Measurements from ENCODE around the gene GALNT9.

GALNT9 gene

DNA sequence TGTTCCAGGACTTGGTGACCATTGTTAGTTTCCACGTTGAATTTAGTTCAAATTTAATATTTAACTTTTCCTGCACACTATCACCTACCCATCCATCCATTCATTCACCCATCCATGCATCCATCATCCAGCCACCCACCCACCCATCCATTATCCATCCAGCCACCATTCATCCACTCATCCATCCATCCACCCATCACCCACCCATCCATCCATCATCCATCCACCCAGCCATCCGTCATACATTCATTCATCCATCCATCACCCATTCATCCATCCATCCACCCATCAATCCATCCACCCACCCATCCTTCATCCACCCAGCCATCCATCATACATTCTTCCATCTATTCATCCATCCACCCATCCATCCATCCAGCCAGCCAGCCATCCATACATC, 163.3 kb downstream of the GALNT9 start:
- DNase-seq, result no peak

DNA sequence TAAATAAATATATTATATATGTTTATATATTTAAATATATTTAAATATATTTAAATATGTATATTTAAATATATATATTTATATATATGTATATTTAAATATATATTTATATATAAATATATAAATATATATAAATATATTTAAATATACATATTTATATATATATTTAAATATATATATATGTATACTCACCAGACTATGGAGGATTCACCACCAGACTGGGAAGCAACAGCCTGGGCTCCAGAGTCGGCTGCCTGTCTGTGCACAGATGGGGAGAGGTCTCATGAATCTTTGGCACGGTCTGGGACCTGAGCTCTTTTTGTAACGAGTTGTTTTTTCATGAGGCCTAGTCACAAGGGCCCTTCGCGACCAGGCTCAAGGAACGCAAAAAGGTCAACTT, 163.8 kb downstream of the GALNT9 start:
- no peak for DNase-seq

DNA sequence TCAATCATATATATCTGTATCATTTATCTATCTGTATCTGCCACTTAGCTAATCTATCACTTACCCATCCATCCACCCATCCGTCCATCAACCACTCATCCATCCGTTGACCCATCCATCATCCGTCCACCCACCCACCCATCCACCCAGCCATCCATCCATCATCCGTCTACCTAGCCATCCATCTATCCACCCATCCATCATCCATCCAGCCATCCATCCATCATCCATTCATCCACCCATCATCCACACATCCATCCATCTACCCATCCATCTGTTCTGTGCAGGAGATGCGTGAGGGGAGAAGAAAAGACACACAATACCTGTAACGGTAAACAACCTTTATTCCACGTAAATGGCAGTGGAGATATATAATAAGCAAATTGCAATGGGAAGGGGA, 165.0 kb downstream of the GALNT9 start:
- no peak for DNase-seq

DNA sequence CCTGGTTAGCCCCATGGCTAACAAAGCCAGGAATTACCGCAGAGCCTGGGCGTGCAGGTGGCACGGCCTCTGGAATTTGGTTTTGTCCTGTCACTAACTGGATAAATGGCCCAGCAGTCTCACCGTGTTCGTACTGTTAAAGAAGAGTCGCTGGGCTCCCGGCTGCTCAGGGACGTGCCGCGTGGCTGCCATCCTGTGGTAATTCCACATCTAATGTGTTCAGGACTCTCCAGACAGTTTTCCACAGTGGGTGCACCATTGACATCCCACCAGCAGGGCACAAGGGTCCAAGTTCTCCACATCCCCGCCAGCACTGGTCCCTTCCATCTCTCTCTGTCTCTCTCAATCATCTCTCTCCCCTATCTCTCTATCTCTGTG, 165.5 kb downstream of the GALNT9 start:
- no peak for DNase-seq

DNA sequence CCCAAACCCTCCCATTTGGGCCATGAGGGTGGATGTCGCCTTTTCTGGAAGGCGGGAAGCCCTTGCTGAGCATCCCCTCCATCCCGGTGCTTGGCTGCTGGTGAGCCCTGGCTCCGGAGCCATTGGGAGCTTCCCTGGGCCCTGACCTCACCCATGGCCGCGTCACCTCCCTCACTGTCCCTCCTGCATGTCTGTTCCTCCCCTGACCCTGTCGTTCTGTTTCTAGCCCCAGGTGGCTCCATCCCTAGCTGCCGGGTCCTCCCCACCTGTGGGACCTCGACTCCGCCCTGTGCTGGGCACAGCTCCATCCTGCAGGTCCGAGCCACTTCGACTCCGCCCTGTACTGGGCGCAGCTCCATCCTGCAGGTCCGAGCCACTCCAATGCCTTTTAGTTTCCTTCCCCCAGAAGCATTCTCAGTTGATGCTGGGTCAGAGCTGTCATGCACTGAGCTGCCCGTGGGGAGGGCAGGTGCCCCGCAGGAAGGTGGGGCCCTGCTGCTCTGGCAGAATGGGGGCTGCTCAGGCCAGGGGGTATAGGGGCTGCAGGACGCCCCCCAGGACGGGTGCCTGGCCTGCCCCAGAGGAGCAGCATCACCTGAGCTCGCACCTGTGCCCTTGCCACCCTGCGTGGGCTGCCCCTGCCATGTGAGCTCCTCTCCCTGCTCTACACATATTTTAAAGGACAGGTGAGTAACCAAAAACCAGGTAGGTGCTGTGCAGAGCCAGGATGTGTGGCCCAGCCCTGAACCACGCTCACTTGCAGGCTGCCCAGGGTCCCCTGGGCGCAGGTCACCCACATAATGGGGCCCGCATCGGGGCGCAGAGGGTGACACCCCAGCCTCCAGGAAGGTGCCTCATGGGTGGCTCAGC, 166.1 kb downstream of the GALNT9 start:
- DNase-seq, result no peak

DNA sequence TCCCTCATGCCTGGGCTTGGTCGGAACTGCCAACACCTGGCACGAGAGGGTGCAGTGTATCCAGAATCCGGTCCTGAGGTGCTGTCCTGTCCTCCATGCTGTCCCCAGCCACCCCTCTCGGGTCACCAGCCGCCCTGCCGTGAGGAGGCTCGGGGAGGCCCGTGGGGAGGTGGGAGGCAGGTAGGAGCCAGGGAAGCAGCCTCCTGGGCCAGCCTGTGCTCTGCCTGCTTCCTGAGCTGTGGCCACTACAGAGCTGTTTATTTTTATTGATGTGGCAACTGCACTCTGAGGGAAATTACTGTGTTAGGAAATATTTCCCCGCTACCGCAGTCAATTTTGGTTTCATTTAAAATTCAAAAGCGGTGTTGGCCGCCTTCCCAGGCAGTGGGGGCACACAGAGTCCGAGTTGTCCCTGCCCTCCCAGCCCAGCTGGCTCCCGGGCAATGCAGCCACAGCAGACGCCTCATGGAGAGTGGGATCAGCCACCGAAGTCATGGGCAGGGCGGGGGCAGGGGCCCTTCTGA, 166.8 kb downstream of the GALNT9 start:
- no peak for DNase-seq

DNA sequence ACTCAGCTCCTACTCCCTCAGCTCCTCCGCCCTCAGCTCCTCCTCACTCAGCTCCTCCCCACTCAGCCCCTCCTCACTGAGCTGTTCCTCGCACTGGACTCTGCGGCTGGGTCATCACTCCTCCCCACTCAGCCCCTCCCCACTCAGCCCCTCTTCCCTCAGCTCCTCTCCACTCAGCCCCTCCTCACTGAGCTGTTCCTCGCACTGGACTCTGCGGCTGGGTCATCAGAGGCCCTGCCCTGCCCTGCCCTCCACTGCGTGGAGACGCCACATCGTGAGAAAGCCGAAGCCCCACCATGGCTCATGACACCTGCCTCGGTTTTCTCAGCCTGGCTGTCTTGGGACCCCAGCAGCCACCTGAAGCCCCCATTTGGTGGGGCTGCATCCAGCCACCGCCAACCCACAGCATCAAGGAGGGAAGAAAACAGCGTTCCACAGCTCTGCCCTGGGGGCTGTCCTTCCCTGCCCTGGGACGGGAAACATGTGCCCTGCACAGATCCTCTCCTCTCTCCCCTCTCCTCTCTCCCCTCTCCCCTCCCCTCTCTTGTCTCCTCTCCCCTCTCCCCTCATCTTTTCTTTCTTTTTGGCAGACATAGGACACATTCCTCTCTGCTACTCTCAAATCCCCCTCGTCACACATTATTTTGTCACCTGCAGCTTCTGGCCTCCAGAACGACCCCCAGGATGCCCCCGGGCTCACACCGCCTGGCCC, 167.4 kb downstream of the GALNT9 start:
- DNase-seq, result no peak

DNA sequence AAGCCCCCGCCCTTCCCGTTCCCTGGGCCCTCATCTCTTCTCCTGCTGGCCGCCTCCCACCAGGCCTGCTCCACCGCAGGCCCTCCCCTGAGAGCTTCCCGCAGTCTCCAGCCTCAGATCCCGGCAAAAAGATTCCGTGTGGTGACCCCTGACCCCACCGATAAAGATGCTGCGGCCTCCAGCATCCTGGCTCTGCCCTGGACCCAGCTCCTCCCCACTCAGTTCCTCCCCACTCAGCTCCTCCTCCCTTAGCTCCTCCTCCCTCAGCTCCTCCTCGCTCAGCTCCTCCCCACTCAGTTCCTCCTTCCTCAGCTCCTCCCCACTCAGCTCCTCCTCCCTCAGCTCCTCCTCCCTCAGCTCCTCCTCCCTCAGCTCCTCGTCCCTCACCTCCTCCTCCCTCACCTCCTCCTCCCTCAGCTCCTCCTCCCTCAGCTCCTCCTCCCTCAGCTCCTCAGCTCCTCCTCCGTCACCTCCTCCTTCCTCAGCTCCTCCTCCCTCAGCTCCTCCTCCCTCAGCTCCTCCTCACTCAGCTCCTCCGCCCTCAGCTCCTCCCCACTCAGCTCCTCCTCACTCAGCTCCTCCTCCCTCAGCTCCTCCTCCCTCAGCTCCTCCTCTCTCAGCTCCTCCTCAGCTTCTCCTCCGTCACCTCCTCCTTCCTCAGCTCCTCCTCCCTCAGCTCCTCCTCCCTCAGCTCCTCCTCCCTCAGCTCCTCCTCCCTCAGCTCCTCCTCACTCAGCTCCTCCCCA, 168.2 kb downstream of the GALNT9 start:
- no peak for DNase-seq

DNA sequence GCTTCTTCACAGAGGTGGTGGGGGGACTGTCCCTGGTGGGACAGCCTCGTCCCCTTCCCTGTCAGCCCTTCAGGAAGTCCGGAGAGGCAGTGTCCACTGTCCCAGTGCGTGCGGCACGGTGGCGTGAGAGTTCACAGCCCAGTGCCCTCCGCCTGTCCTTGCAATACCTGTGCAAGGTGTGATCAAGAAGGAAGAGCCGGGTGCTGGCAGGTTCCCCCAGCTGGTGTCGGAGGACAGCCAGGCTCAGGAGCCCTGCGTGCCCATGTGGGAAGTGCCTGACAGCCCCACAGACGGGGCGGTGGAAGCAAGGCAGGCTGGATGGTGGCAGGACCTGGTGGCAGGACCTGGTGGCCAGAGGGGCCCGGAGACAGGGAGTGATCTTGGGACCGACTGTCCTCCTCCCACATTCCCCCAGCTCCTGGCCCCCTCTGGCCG, 168.8 kb downstream of the GALNT9 start:
- no peak for DNase-seq

DNA sequence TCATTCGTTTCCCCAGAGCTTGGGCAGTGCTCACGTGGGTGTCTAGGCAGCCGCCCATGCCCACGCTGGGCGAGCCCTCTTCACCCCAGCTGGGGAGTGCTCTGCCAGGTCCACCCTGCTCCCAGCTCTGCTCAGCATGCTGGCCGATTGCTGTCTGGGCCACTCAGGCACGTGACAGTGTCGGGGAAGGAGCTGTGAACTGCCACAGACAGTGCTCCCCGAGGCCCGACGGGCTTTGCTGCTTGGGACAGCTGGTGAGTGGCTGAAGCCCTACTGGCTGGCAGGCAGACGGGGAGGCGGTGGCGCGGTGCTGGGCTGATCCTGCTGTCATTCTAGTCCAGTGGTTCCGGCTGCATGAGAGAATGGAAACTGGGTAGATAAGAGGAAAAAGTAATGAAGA, 169.4 kb downstream of the GALNT9 start:
- DNase-seq, result no peak

DNA sequence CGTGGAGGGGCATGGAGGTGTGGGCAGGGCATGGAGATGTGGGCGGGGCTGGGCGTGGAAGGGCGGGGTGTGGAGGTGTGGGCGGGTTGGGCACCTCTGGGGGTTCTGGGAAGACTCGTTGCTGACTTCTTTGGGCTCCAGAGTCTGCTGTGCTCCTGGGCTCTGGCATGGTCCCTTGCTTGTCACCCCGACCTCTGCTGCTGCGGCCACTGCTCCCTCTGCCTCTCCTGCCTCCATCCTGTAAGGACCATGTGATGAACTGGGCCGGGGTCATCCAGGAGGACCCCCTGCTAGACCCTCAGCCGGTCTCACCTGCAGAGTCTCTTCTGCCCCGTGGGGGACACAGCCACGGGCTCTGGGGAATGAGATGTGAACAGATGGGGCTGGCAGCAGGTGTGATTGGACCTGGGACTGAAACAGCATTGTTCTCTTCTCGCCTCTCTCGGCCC, 169.8 kb downstream of the GALNT9 start:
- no peak for DNase-seq

DNA sequence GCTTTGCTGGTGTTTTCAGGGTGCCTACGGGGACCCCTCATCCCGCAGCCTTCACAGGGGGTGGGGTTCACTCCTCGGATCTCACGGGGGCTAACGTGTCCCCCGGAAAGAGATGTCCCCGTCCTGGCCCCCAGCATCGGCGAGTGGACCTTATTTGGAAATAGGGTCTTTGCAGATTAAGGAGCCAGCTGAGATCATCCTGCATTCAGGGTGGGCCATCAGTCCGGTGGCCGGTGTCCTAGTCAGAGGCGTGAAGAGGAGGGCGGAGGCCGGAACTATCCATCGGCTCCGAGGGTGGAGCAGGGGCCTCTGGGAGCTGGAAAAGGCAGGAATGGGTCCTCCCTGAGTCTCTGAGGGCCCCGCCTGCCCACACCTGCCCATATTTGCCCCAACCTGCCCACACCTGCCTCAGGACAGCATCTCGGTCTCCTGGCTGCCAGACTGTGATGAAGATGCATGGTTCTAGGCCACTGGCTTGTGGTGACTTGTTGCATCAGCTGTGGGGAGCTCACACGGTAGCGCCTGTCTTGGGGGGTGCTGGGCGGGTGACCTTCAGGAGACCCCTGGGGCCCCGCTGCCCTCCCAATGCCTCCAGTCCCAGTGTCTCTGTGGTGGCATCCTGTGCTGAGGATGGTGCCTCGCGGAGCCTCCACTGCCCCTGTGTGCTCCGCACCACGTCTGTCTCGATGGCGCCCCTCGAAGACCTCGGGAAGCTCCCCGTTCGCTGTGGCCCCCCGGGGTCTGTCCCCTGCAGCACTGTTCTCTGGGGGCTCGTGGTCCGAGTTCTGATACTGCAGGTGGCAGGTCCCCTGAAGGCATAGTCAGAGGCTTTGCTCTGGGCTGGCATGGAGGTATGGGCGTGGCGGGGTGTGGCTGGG, 170.5 kb downstream of the GALNT9 start:
- DNase-seq, result no peak

DNA sequence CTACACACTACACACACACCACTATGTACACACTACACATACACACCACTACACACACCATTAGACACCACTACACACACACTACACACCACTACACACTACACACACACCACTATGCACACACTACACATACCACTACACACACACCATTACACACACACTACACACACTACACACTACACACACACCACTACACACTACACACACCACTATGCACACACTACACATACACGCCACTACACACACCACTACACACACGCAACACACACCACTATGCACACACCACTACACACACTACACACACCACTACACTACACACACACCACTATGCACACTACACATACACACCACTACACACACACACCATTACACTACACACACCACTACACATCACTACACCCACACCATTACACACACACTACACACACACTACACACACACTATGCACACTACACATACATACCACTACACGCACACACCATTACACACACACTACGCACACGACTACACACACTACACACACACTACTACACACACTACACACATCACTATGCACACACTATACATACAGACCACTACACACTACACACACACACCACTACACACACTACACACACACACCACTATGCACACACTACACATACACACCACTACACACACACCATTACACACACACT, 171.5 kb downstream of the GALNT9 start:
- DNase-seq, result no peak

DNA sequence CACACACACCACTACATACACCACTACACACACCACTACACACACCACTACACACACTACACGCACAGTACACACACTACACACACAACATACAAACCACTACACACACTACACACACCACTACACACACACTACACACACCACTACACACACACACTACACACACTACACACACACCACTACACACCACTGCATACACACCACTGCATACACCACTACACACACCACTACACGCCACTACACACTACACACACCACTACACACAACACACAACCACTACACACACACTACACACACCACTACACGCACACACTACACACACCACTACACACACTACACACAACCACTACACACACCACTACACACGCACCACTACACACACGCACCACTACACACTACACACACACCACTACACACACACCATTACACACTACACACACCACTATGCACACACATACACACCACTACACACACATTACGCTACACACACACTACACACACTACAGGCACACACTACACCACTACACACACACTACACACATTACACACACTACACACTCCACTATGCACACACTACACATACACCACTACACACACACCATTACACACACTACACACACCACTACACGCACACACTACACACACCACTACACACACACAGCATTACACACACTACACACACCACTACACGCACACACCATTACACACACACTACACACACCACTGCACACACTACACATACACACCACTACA, 172.6 kb downstream of the GALNT9 start:
- DNase-seq, result no peak

DNA sequence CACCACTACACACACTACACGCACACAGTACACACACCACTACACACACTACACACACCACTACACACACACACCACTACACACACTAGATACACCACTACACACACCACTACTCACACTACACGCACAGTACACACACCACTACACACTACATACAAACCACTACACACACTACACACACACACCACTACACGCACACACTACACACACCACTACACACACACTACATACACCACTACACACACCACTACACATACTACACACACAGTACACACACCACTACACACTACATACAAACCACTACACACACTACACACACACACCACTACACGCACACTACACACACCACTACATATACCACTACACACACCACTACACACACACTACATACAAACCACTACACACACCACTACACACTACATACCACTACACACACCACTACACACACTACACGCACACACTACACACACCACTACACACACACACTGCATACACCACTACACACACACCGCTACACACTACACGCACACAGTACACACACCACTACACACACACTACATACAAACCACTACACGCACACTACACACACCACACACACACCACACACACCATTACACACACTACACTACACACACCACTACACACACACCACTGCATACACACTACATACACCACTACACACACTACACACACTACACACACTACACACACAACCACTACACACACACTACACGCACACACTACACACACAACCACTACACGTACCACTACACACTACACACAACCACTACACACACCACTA, 173.4 kb downstream of the GALNT9 start:
- DNase-seq, result no peak

DNA sequence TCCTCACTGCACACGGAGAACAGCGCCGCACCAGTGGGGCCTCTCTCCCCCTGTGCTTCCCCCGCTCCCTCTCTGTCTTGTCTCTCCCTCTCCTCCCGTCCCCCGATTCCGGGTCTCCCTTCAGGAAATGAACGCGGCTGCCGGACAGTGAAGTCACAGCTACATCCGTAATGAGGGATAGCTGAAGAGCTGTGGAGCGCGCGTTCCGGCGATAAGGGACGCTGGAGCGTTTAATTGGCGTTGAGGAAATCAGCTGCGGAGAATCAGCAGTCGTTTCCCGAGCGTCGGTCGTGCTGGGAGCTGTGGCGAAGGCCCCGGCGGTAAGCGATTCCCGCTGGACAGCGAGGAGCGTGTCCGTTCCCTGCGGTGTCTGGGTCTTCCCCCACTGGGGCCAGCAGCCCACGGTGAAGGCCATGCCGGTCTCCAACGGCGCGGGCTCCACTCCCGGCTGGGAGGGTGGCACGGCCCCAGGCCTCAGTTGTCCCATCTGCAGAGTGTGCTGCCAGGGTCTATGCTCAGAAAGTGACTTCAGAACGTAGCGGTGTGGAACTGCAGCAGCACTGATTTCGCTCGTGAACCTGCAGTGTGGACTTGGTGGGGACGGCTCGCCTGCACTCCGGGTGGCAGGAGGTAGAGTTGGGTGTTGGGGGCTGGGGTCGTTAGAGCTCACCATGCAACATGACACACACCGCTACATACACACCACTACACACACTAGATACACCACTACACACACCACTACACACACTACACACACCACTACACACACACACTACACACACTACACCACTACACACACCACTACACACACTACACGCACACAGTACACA, 174.2 kb downstream of the GALNT9 start:
- no peak for DNase-seq

DNA sequence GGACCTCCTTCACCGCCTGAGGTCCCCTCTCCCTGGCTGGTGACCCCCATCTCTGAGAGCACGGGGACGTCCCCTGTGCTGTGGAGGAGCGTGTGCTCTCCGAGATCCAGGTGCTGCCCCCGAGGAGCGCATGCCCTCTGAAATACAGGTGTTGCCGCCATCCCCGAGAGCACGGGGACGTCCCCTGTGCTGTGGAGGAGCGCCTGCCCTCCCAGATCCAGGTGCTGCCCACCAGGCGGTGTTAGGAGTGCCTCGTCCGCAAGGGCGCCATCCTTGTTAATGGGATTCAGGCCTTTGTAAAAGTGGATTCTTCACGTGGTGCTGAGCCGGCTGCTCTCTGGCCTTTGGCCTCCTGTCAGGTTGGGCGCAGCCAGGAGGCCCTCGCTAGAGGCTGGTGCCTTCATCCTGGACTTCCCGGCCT, 175.0 kb downstream of the GALNT9 start:
- no peak for DNase-seq

DNA sequence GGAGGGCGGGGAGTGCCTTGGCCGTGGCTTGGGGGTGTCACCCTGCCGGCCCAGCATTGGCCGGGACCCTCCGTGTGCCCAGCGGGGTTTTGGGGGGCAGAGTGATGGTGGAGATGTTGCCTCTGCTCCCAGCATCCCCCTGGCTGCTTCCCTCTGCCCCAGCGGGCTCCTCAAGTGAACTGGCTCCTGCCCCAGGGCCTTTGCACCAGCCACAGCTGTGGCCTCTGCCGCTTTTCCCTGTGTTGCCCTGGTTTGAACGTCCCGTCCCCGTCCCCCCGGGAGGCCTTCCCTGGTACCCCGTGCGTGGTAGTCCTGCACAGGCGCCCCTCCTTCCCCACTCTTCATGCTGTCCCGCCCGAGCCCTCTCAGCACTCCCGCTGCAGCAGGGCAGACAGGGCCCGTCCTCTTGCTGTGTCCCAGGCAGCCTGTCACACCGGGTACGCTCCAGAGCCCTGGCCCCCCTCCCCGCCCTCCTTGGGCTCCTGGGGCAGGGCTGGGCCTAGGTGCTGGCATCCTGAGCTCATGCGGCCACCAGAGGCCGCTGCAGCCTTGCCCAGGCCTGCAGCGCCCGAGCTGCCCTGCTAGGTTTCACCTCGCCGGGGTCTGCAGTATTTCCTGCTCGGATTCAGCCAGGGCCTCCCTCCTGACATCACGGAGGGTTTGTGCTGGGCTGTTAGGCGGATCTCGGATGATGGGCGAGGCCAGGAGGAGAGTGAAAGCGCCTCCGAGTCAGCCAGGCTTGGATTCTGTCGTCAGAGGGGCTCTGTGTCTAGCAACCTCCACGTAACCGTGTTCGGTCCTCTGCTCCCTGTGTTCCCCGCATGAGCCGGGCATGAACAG, 175.7 kb downstream of the GALNT9 start:
- peak; percentile 64 to 76 for DNase-seq

All from NCI-H187 (cell line).